ENCODE data around the gene FGF14.

The FGF14 gene

GRCh38 chr13:101985321-101985720 is 416.5 kb downstream of the FGF14 start:
- no peaks in the 10 kb centered on the region for H3K9me3 ChIP-seq (ENCODE audit: control insufficient read depth, insufficient read depth, low read length)
- no peak overlapping the region for H3K4me3 ChIP-seq (ENCODE audit: low read depth, low read length)
- no peaks in the 10 kb centered on the region for H3K4me1 ChIP-seq (ENCODE audit: control insufficient read depth, insufficient read depth, low read length)
- H3K9ac ChIP-seq (ENCODE audit: low read depth, low read length), result no peak overlapping the region
- H3K27ac ChIP-seq (ENCODE audit: low read depth, low read length), result no peak overlapping the region
- H3K36me3 ChIP-seq (ENCODE audit: control insufficient read depth, insufficient read depth, low read length), result no peaks in the 10 kb centered on the region
- no peaks in the 10 kb centered on the region for H3K27me3 ChIP-seq (ENCODE audit: control insufficient read depth, insufficient read depth, low read length)

GRCh38 chr13:101982903-101983302 is 418.9 kb downstream of the FGF14 start:
- Histone ChIP-seq H3K4me1 (ENCODE audit: control insufficient read depth, insufficient read depth, low read length) (no peaks in the 10 kb centered on the region), H3K9me3 (ENCODE audit: control insufficient read depth, insufficient read depth, low read length) (no peaks in the 10 kb centered on the region), H3K4me3 (ENCODE audit: low read depth, low read length) (no peak overlapping the region), H3K27me3 (ENCODE audit: control insufficient read depth, insufficient read depth, low read length) (no peaks in the 10 kb centered on the region), H3K36me3 (ENCODE audit: control insufficient read depth, insufficient read depth, low read length) (no peaks in the 10 kb centered on the region), H3K27ac (ENCODE audit: low read depth, low read length) (no peak overlapping the region), H3K9ac (ENCODE audit: low read depth, low read length) (no peak overlapping the region)

GRCh38 chr13:101979825-101980224 is 422.0 kb downstream of the FGF14 start:
- Histone ChIP-seq H3K4me1 (ENCODE audit: control insufficient read depth, insufficient read depth, low read length) (no peaks in the 10 kb centered on the region), H3K4me3 (ENCODE audit: low read depth, low read length) (no peak overlapping the region), H3K9me3 (ENCODE audit: control insufficient read depth, insufficient read depth, low read length) (no peaks in the 10 kb centered on the region), H3K27ac (ENCODE audit: low read depth, low read length) (no peak overlapping the region), H3K9ac (ENCODE audit: low read depth, low read length) (no peak overlapping the region), H3K36me3 (ENCODE audit: control insufficient read depth, insufficient read depth, low read length) (no peaks in the 10 kb centered on the region), H3K27me3 (ENCODE audit: control insufficient read depth, insufficient read depth, low read length) (no peaks in the 10 kb centered on the region)

GRCh38 chr13:101978552-101979315 is 423.1 kb downstream of the FGF14 start:
- Histone ChIP-seq H3K9me3 (ENCODE audit: control insufficient read depth, insufficient read depth, low read length) (no peaks in the 10 kb centered on the region), H3K4me3 (ENCODE audit: low read depth, low read length) (no peak overlapping the region), H3K27me3 (ENCODE audit: control insufficient read depth, insufficient read depth, low read length) (no peaks in the 10 kb centered on the region), H3K36me3 (ENCODE audit: control insufficient read depth, insufficient read depth, low read length) (no peaks in the 10 kb centered on the region), H3K27ac (ENCODE audit: low read depth, low read length) (no peak overlapping the region), H3K9ac (ENCODE audit: low read depth, low read length) (no peak overlapping the region), H3K4me1 (ENCODE audit: control insufficient read depth, insufficient read depth, low read length) (no peaks in the 10 kb centered on the region)

GRCh38 chr13:101977475-101977874 is 424.4 kb downstream of the FGF14 start:
- no peaks in the 10 kb centered on the region for H3K9me3 ChIP-seq (ENCODE audit: control insufficient read depth, insufficient read depth, low read length)
- no peak overlapping the region for H3K4me3 ChIP-seq (ENCODE audit: low read depth, low read length)
- H3K4me1 ChIP-seq (ENCODE audit: control insufficient read depth, insufficient read depth, low read length), result no peaks in the 10 kb centered on the region
- H3K9ac ChIP-seq (ENCODE audit: low read depth, low read length), result no peak overlapping the region
- no peaks in the 10 kb centered on the region for H3K36me3 ChIP-seq (ENCODE audit: control insufficient read depth, insufficient read depth, low read length)
- no peak overlapping the region for H3K27ac ChIP-seq (ENCODE audit: low read depth, low read length)
- H3K27me3 ChIP-seq (ENCODE audit: control insufficient read depth, insufficient read depth, low read length), result no peaks in the 10 kb centered on the region

GRCh38 chr13:101972191-101972590 is 429.7 kb downstream of the FGF14 start:
- Histone ChIP-seq H3K36me3 (ENCODE audit: control insufficient read depth, insufficient read depth, low read length) (no peaks in the 10 kb centered on the region), H3K4me3 (ENCODE audit: low read depth, low read length) (no peak overlapping the region), H3K9me3 (ENCODE audit: control insufficient read depth, insufficient read depth, low read length) (no peaks in the 10 kb centered on the region), H3K9ac (ENCODE audit: low read depth, low read length) (no peak overlapping the region), H3K27ac (ENCODE audit: low read depth, low read length) (no peak overlapping the region), H3K27me3 (ENCODE audit: control insufficient read depth, insufficient read depth, low read length) (no peaks in the 10 kb centered on the region), H3K4me1 (ENCODE audit: control insufficient read depth, insufficient read depth, low read length) (peaks cover 11% of the 10 kb centered on the region)

- Histone ChIP-seq H3K4me1 (ENCODE audit: control insufficient read depth, insufficient read depth, low read length) (peaks cover 11% of the 10 kb centered on the region), H3K9me3 (ENCODE audit: control insufficient read depth, insufficient read depth, low read length) (no peaks in the 10 kb centered on the region), H3K27ac (ENCODE audit: low read depth, low read length) (peak overlapping the region; percentile 56), H3K36me3 (ENCODE audit: control insufficient read depth, insufficient read depth, low read length) (no peaks in the 10 kb centered on the region), H3K27me3 (ENCODE audit: control insufficient read depth, insufficient read depth, low read length) (no peaks in the 10 kb centered on the region), H3K4me3 (ENCODE audit: low read depth, low read length) (no peak overlapping the region), H3K9ac (ENCODE audit: low read depth, low read length) (no peak overlapping the region)
These were observed 431.5 kb downstream of the FGF14 start for GRCh38 chr13:101970341-101970740.

- Histone ChIP-seq H3K27me3 (ENCODE audit: control insufficient read depth, insufficient read depth, low read length) (no peaks in the 10 kb centered on the region), H3K9ac (ENCODE audit: low read depth, low read length) (no peak overlapping the region), H3K4me1 (ENCODE audit: control insufficient read depth, insufficient read depth, low read length) (peaks cover 11% of the 10 kb centered on the region), H3K4me3 (ENCODE audit: low read depth, low read length) (no peak overlapping the region), H3K36me3 (ENCODE audit: control insufficient read depth, insufficient read depth, low read length) (no peaks in the 10 kb centered on the region), H3K9me3 (ENCODE audit: control insufficient read depth, insufficient read depth, low read length) (no peaks in the 10 kb centered on the region), H3K27ac (ENCODE audit: low read depth, low read length) (no peak overlapping the region)
These were observed 434.1 kb downstream of the FGF14 start for GRCh38 chr13:101967781-101968180.

- H3K9me3 ChIP-seq (ENCODE audit: control insufficient read depth, insufficient read depth, low read length), result no peaks in the 10 kb centered on the region
- H3K36me3 ChIP-seq (ENCODE audit: control insufficient read depth, insufficient read depth, low read length), result no peaks in the 10 kb centered on the region
- no peaks in the 10 kb centered on the region for H3K27me3 ChIP-seq (ENCODE audit: control insufficient read depth, insufficient read depth, low read length)
- H3K27ac ChIP-seq (ENCODE audit: low read depth, low read length), result no peak overlapping the region
- H3K9ac ChIP-seq (ENCODE audit: low read depth, low read length), result no peak overlapping the region
- H3K4me1 ChIP-seq (ENCODE audit: control insufficient read depth, insufficient read depth, low read length), result peaks cover 11% of the 10 kb centered on the region
- no peak overlapping the region for H3K4me3 ChIP-seq (ENCODE audit: low read depth, low read length)
These were observed 434.6 kb downstream of the FGF14 start for GRCh38 chr13:101967216-101967615.

- no peaks in the 10 kb centered on the region for H3K9me3 ChIP-seq (ENCODE audit: control insufficient read depth, insufficient read depth, low read length)
- no peaks in the 10 kb centered on the region for H3K36me3 ChIP-seq (ENCODE audit: control insufficient read depth, insufficient read depth, low read length)
- H3K27me3 ChIP-seq (ENCODE audit: control insufficient read depth, insufficient read depth, low read length), result no peaks in the 10 kb centered on the region
- no peak overlapping the region for H3K27ac ChIP-seq (ENCODE audit: low read depth, low read length)
- H3K4me1 ChIP-seq (ENCODE audit: control insufficient read depth, insufficient read depth, low read length), result peaks cover 2% of the 10 kb centered on the region
- H3K9ac ChIP-seq (ENCODE audit: low read depth, low read length), result no peak overlapping the region
- no peak overlapping the region for H3K4me3 ChIP-seq (ENCODE audit: low read depth, low read length)
These were observed 436.8 kb downstream of the FGF14 start for GRCh38 chr13:101965096-101965495.

GRCh38 chr13:101959016-101959415 is 442.8 kb downstream of the FGF14 start:
- Histone ChIP-seq H3K27me3 (ENCODE audit: control insufficient read depth, insufficient read depth, low read length) (no peaks in the 10 kb centered on the region), H3K9me3 (ENCODE audit: control insufficient read depth, insufficient read depth, low read length) (no peaks in the 10 kb centered on the region), H3K36me3 (ENCODE audit: control insufficient read depth, insufficient read depth, low read length) (no peaks in the 10 kb centered on the region), H3K9ac (ENCODE audit: low read depth, low read length) (no peak overlapping the region), H3K4me3 (ENCODE audit: low read depth, low read length) (no peak overlapping the region), H3K4me1 (ENCODE audit: control insufficient read depth, insufficient read depth, low read length) (no peaks in the 10 kb centered on the region), H3K27ac (ENCODE audit: low read depth, low read length) (no peak overlapping the region)
